Measurements from ENCODE around the gene TRNAU1AP.
"Not testable (repeated sequence)": the region's sequence is repeated elsewhere in the genome, so short reads cannot be mapped to it uniquely, and the experiment has no call there.

Gene TRNAU1AP

GRCh38 chr1:28537457-28538199, 15.3 kb upstream of the TRNAU1AP start:
- FAIRE-seq (no peak), DNase-seq (ENCODE audit: insufficient read length, low spot score) (no peak)
- TF ChIP-seq POLR2A (IDR thresholded peaks at IDR 0.05; ENCODE audit: low read depth, low read length): no peak

- DNase-seq (ENCODE audit: insufficient read length, low spot score) (no peak), FAIRE-seq (no peak)
- TF ChIP-seq POLR2A (IDR thresholded peaks at IDR 0.05; ENCODE audit: low read depth, low read length): no peak
Observed at GRCh38 chr1:28538286-28538685, 14.6 kb upstream of the TRNAU1AP start.

- no peak for FAIRE-seq
- DNase-seq (ENCODE audit: insufficient read length, low spot score): no peak
- no peak for TF ChIP-seq POLR2A (IDR thresholded peaks at IDR 0.05; ENCODE audit: low read depth, low read length)
Observed at GRCh38 chr1:28540651-28541050, 12.2 kb upstream of the TRNAU1AP start.

DNA sequence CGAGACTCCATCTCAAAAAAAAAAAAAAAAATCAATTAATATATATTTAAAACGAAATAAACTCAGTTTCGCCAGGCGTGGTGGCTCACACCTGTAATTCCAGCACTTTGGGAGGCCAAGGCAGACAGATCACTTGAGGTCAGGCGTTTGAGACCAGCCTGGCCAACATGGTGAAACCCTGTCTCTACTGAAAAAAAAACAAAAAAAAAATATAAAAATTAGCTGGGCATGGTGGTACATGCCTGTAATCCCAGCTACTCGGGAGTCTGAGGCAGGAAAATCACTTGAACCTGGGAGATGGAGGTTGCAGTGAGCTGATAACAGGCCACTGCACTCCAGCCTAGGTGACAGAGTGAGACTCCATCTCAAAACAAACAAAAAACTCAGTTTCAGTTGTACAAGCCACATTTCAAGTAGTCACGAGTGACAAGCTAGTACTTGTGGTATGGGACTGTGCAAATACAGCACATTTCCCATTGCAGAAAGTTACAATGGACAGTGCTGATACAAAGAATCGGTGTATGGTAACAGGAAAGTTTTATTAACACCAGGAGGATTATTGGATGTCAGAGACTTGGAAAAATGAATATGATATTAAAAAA, 11.4 kb upstream of the TRNAU1AP start:
- FAIRE-seq; DNase-seq (ENCODE audit: insufficient read length, low spot score): not testable (repeated sequence)

- FAIRE-seq (no peak), DNase-seq (ENCODE audit: insufficient read length, low spot score) (no peak)
- no peak for TF ChIP-seq POLR2A (IDR thresholded peaks at IDR 0.05; ENCODE audit: low read depth, low read length)
Observed at GRCh38 chr1:28545246-28545628, 7.6 kb upstream of the TRNAU1AP start.

DNA sequence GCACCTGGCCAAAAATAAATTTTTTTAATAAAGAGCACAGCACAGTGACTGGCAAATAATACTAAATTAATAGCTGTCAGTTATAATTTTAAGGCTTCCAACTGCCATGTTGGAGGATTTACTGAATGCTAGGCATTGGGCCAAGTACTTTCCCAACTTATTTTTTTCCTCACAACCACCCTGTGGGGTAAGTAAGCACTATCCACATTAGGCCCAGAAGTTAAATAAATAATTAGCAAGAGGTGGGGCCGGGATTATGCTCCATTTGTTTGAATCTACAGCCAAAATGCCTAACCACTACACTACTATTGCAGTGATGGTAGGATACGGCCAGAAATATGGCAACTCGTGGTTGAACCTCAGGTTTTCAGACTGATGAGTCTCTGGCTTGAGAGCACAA, 4.6 kb upstream of the TRNAU1AP start:
- TF ChIP-seq POLR2A (IDR thresholded peaks at IDR 0.05; ENCODE audit: low read depth, low read length): no peak
- FAIRE-seq (no peak), DNase-seq (ENCODE audit: insufficient read length, low spot score) (no peak)

DNA sequence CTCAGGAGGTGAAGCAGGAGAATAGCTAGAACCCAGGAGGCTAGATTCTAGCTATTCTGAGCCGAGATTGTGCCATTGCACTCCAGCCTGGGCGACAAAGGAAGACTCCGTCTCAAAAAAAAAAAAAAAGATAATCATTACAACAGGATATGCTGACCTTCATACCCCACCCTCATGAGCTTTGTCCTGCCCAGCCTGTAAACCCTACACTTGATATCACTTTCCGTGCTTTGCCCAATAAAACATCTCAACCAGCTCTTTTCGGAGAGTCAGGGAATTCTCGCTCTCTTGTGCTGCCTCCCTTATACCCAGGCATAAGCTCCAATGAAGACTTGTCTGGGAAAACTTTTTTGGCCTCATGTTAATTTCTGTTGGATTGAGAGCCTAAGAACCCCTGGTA, 1.5 kb upstream of the TRNAU1AP start:
- no peak for DNase-seq (ENCODE audit: insufficient read length, low spot score)
- FAIRE-seq: no peak
- no peak for TF ChIP-seq POLR2A (IDR thresholded peaks at IDR 0.05; ENCODE audit: low read depth, low read length)

GRCh38 chr1:28560886-28561285, 8.0 kb downstream of the TRNAU1AP start:
- no peak for DNase-seq (ENCODE audit: insufficient read length, low spot score)
- FAIRE-seq: no peak
- no peak for TF ChIP-seq POLR2A (IDR thresholded peaks at IDR 0.05; ENCODE audit: low read depth, low read length)

DNA sequence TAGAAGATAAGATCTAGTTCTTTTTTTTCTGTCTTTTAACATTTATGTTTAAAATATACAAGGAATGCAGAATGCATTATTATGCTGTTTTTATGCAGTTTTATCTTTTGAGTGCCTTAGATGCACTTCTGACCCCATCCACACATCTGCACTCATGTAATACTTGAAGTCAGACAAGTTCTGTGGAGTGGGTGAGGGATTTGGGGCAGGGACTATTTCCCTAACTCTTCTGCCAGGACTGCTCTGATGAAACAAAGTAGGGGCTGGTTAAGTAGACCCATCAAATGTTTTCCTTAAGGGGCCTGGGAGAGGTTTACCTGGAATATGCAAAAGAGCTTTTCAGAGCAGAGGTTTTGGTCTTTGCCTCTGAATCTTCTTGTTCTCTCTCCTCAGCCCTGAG, 11.4 kb downstream of the TRNAU1AP start:
- no peak for TF ChIP-seq POLR2A (IDR thresholded peaks at IDR 0.05; ENCODE audit: low read depth, low read length)
- no peak for FAIRE-seq
- no peak for DNase-seq (ENCODE audit: insufficient read length, low spot score)

- no peak for TF ChIP-seq POLR2A (IDR thresholded peaks at IDR 0.05; ENCODE audit: low read depth, low read length)
- DNase-seq (ENCODE audit: insufficient read length, low spot score): no peak
- FAIRE-seq: no peak
Observed at GRCh38 chr1:28565040-28565439, 12.2 kb downstream of the TRNAU1AP start.

DNA sequence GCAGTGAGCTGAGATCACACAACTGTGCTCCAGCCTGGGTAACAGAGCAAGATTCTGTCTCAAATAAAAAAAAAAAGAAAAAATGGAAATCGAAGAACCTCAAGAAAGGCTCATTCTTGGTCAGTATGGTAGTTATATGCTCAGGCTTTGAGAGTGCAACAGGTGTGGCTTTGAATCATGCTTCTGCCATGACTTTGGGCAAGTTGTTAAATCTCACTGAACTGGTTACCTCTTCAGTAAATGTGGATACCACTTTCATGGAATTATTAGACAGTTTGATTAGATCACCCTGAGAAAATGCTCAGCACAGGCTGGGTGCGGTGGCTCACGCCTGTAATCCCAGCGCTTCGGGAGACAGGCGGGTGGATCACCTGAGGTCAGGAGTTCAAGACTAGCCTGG, 12.8 kb downstream of the TRNAU1AP start:
- DNase-seq (ENCODE audit: insufficient read length, low spot score) (no peak), FAIRE-seq (no peak)
- TF ChIP-seq POLR2A (IDR thresholded peaks at IDR 0.05; ENCODE audit: low read depth, low read length): no peak

GRCh38 chr1:28566931-28567330, 14.0 kb downstream of the TRNAU1AP start:
- FAIRE-seq: no peak
- no peak for DNase-seq (ENCODE audit: insufficient read length, low spot score)
- TF ChIP-seq POLR2A (IDR thresholded peaks at IDR 0.05; ENCODE audit: low read depth, low read length): no peak

DNA sequence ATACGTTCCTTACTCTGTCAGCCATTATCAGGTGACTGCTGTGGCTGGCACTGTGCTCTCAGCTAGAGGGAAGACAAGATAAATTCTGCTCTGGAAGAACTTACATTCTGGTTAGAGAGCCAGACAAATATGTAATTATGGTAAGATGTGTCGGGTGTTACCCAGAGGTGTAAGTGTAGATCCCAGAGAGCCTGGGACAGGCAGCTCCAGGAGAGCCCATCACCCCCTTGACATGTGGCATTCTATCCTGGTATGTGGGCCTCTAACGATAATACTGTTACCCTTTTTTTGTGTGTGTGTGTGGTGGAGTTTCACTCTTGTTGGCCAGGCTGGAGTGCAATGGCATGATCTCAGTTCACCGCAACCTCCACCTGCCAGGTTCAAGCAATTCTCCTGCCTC, 19.0 kb downstream of the TRNAU1AP start:
- no peak for FAIRE-seq
- TF ChIP-seq POLR2A (IDR thresholded peaks at IDR 0.05; ENCODE audit: low read depth, low read length): no peak
- no peak for DNase-seq (ENCODE audit: insufficient read length, low spot score)

- FAIRE-seq; DNase-seq (ENCODE audit: insufficient read length, low spot score): not testable (repeated sequence)
Observed at GRCh38 chr1:28572891-28573290, 20.0 kb downstream of the TRNAU1AP start.

GRCh38 chr1:28573564-28573963, 20.7 kb downstream of the TRNAU1AP start:
- no peak for TF ChIP-seq POLR2A (IDR thresholded peaks at IDR 0.05; ENCODE audit: low read depth, low read length)
- FAIRE-seq (no peak), DNase-seq (ENCODE audit: insufficient read length, low spot score) (no peak)
